DOHH2 (cell line): Measurements from ENCODE around the gene CCDC122.
A peak's percentile ranks its signal among the peaks of the same experiment; 100 is the strongest.

ENCODE experiments used
- H3F3A ChIP-seq: fragments of 200-600 bp; sonication (generic), shearing (Covaris generic); 2 replicates; pipeline ENCODE4 v1.6.0; 2016; ENCODE audit warnings: antibody characterized with exemption, mild to moderate bottlenecking; ENCODE audit not compliant: control insufficient read depth, insufficient read depth
- H3K27ac ChIP-seq: fragments of 200-600 bp; sonication (generic); 2 replicates; pipeline ENCODE4 v1.5.1; 2014; ENCODE audit warnings: low read depth, mild to moderate bottlenecking, low read length, moderate library complexity
- H3K27me3 ChIP-seq: fragments of 200-600 bp; sonication (generic); 2 replicates; pipeline ENCODE4 v1.6.1; 2014; ENCODE audit warnings: mild to moderate bottlenecking, low read length, mixed read lengths; ENCODE audit not compliant: control insufficient read depth
- H3K36me3 ChIP-seq: fragments of 200-600 bp; sonication (generic); 2 replicates; pipeline ENCODE4 v1.6.1; 2014; ENCODE audit warnings: mild to moderate bottlenecking, low read length, moderate library complexity, mixed read lengths; ENCODE audit not compliant: control insufficient read depth
- H3K4me1 ChIP-seq: fragments of 200-600 bp; sonication (generic); 2 replicates; pipeline ENCODE4 v1.6.1; 2014; ENCODE audit warnings: mild to moderate bottlenecking, low read length, mixed read lengths; ENCODE audit not compliant: control insufficient read depth
- H3K4me2 ChIP-seq: fragments of 200-600 bp; sonication (generic); 2 replicates; pipeline ENCODE4 v1.6.0; 2014; ENCODE audit warnings: mild to moderate bottlenecking, low read length, moderate library complexity
- H3K4me3 ChIP-seq: fragments of 200-600 bp; sonication (generic); 2 replicates; pipeline ENCODE4 v1.5.1; 2014; ENCODE audit warnings: mild to moderate bottlenecking, low read length, mixed read lengths
- H3K79me2 ChIP-seq: fragments of 200-600 bp; sonication (generic); 2 replicates; pipeline ENCODE4 v1.6.1; 2014; ENCODE audit warnings: mild to moderate bottlenecking, low read length, mixed read lengths; ENCODE audit not compliant: control insufficient read depth
- H3K9me2 ChIP-seq: fragments of 200-600 bp; sonication (generic); replicated peaks from 2 replicates; pipeline ENCODE4 v1.6.1; 2014; ENCODE audit warnings: mild to moderate bottlenecking, low read length, mixed read lengths; ENCODE audit not compliant: control insufficient read depth
- H3K9me3 ChIP-seq: fragments of 200-600 bp; sonication (generic); 2 replicates; pipeline ENCODE4 v1.6.1; 2014; ENCODE audit warnings: antibody characterized with exemption, low read length, mixed read lengths; ENCODE audit not compliant: control insufficient read depth, insufficient read depth
- H4K20me1 ChIP-seq: fragments of 200-600 bp; sonication (generic); 2 replicates; pipeline ENCODE4 v1.6.0; 2014; ENCODE audit warnings: low read depth, mild to moderate bottlenecking, antibody characterized with exemption, low read length, moderate library complexity; ENCODE audit not compliant: control insufficient read depth, insufficient read depth
- EZH2phosphoT487 ChIP-seq: fragments of 200-600 bp; sonication (generic); IDR thresholded peaks from 2 replicates; pipeline ENCODE4 v1.6.1; 2017; ENCODE audit warnings: borderline replicate concordance, mild to moderate bottlenecking, antibody characterized with exemption, low read length, moderate library complexity, mixed read lengths
- TF ChIP-seq, protein P1 (sequence below): fragments of 200-600 bp; sonication (generic); IDR thresholded peaks from one replicate; pipeline ENCODE4 v1.5.1; 2014; ENCODE audit warnings: antibody characterized with exemption, mild to moderate bottlenecking, low read depth, low read length; ENCODE audit not compliant: poor library complexity, severe bottlenecking

Gene CCDC122

DNA sequence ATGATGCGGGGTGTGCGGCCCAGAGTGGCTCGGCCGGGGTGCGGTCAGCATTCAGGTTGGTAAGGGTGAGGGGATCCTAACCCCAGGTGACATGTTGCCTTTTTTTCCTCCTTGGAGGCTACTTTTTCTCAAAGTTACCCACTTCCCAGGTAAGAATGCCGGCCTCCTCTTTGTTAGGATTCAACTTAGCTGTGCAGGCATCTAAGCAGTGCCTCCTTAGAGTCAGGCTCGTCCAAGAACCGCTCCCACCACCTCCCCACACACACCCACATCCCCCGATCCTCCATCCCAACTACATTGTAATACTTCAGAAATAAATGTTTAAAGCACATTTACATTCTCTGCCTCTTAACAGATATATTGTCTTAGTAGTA, 92.0 kb downstream of the CCDC122 start:
- H3K9me3 ChIP-seq: no peaks in the 10 kb centered on the region
- peak overlapping the region; percentile 77 for H3K4me3 ChIP-seq
- no peaks in the 10 kb centered on the region for H3K36me3 ChIP-seq
- H3K4me1 ChIP-seq: 0 out of 2 replicates have a peak, but pooled peaks cover 6% of the 10 kb centered on the region
- H3K79me2 ChIP-seq: no peaks in the 10 kb centered on the region
- TF ChIP-seq, protein P1, sequence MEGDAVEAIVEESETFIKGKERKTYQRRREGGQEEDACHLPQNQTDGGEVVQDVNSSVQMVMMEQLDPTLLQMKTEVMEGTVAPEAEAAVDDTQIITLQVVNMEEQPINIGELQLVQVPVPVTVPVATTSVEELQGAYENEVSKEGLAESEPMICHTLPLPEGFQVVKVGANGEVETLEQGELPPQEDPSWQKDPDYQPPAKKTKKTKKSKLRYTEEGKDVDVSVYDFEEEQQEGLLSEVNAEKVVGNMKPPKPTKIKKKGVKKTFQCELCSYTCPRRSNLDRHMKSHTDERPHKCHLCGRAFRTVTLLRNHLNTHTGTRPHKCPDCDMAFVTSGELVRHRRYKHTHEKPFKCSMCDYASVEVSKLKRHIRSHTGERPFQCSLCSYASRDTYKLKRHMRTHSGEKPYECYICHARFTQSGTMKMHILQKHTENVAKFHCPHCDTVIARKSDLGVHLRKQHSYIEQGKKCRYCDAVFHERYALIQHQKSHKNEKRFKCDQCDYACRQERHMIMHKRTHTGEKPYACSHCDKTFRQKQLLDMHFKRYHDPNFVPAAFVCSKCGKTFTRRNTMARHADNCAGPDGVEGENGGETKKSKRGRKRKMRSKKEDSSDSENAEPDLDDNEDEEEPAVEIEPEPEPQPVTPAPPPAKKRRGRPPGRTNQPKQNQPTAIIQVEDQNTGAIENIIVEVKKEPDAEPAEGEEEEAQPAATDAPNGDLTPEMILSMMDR: no peak
- no peak for TF ChIP-seq EZH2phosphoT487
- peak overlapping the region; percentile 75 for H3K4me2 ChIP-seq
- no peaks in the 10 kb centered on the region for H4K20me1 ChIP-seq
- no peaks in the 10 kb centered on the region for H3K9me2 ChIP-seq
- no peak overlapping the region for H3K27ac ChIP-seq
- peaks cover 2% of the 10 kb centered on the region for H3K27me3 ChIP-seq
- H3F3A ChIP-seq: no peaks in the 10 kb centered on the region

DNA sequence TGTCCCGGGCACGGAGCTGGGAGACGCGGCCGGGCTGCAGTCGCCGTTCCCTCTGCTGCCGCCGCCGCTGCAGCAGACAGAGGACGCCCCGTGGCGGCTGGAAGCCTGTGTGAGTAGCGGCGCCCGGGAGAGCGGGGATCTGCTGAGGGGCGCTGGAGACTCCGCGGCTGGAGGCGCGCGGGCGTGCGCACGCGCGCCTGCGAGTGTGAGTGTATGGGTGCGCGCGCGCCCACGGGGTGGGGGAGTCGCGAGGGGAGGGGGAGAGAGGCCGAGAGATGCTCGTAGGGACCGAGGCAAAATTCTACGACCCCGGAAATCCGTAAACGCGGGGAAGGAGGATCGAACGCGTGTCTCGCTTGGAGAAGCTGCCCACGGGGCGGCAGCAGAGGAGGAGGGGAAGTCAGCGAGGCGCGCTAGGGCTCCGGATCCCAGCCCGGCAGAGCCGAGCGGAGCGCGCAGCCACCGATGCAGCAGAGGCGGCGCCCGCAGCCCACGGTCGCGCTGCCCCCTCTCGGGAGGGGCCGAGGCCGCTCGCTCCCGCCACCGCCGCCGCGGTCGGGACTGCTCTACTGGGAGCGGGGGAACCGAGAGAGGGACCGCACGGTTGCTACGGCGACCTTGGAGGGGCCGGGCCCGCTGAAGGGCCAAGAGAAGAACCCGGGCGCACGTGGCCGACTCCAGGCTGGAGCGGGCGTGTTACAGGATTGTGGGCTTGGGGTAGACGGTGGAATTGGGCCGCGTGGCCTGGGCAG, 92.6 kb downstream of the CCDC122 start, which contains the start of gene ENOX1:
ENOX1 (minus strand) TSS at position 207 of the 752 bp plus-strand sequence.
- no peak for TF ChIP-seq EZH2phosphoT487
- TF ChIP-seq, protein P1: no peak
- no peaks in the 10 kb centered on the region for H4K20me1 ChIP-seq
- no peaks in the 10 kb centered on the region for H3F3A ChIP-seq
- H3K27ac ChIP-seq: no peak within 1 kb of the TSS
- peak within 1 kb of the TSS; percentile 75 for H3K4me2 ChIP-seq
- H3K4me3 ChIP-seq: peak within 1 kb of the TSS; percentile 77
- H3K9me3 ChIP-seq: no peaks in the 10 kb centered on the region
- peaks cover 2% of the 10 kb centered on the region for H3K27me3 ChIP-seq
- H3K36me3 ChIP-seq: no peaks in the 10 kb centered on the region
- 0 out of 2 replicates have a peak, but pooled peaks cover 6% of the 10 kb centered on the region for H3K4me1 ChIP-seq
- no peaks in the 10 kb centered on the region for H3K9me2 ChIP-seq
- no peaks in the 10 kb centered on the region for H3K79me2 ChIP-seq

- 0 out of 2 replicates have a peak, but pooled peaks cover 6% of the 10 kb centered on the region for H3K4me1 ChIP-seq
- no peaks in the 10 kb centered on the region for H3K9me3 ChIP-seq
- TF ChIP-seq EZH2phosphoT487: no peak
- TF ChIP-seq, protein P1: no peak
- peak overlapping the region; percentile 77 for H3K4me3 ChIP-seq
- no peaks in the 10 kb centered on the region for H3K9me2 ChIP-seq
- H3K4me2 ChIP-seq: peak overlapping the region; percentile 75
- H3K79me2 ChIP-seq: no peaks in the 10 kb centered on the region
- no peaks in the 10 kb centered on the region for H3K36me3 ChIP-seq
- H3K27ac ChIP-seq: no peak overlapping the region
- H3F3A ChIP-seq: no peaks in the 10 kb centered on the region
- peaks cover 2% of the 10 kb centered on the region for H3K27me3 ChIP-seq
- H4K20me1 ChIP-seq: no peaks in the 10 kb centered on the region
These were observed 93.1 kb downstream of the CCDC122 start for GRCh38 chr13:43786472-43786765.
